BJ (cell line): ENCODE results near the gene RFC3. TPM values are rescaled to one million over a fixed set of nuclear protein-coding genes. Genes with fewer than 3 reads are reported as not detected.

Experiments used
- CTCF ChIA-PET: fragments of 350-600 bp; formaldehyde crosslinking; extraction: SDS; loops from one replicate; lab custom pipeline; 2021; ENCODE audit warnings: antibody characterized with exemption, inconsistent platforms; lab: Yijun Ruan, JAX
- POLR2A ChIA-PET: fragments of 300-600 bp; sonication (Branson Sonifier 250); formaldehyde crosslinking; extraction: SDS; loops from one replicate; lab custom pipeline; 2021; ENCODE audit warnings: antibody characterized with exemption; lab: Charles Lee
- DNase-seq: peaks from one replicate; pipeline ENCODE4 v3.0.0-alpha.2; 2011; ENCODE audit warnings: low read depth
- H3K27me3 ChIP-seq: 2 replicates; pipeline ENCODE4 v1.6.0; 2011; ENCODE audit warnings: low read length; ENCODE audit not compliant: control insufficient read depth, insufficient read depth
- H3K36me3 ChIP-seq: 2 replicates; pipeline ENCODE4 v1.5.1; 2011; ENCODE audit warnings: low read length; ENCODE audit not compliant: control insufficient read depth, insufficient read depth
- H3K4me3 ChIP-seq: 2 replicates; pipeline ENCODE4 v1.5.1; 2011; ENCODE audit warnings: low read depth, mild to moderate bottlenecking, control low read depth, low read length
- polyA plus RNA-seq: library from polyadenylated mRNA; depleted of rRNA; stranded (reverse); fragments of >200 nt; gene quantifications from 2 replicates; pipeline ENCODE4 v1.2.3, GENCODE V29; 2011
- TF ChIP-seq, protein P1 (sequence below): IDR thresholded peaks from 2 replicates; pipeline ENCODE4 v1.5.1; 2011; ENCODE audit warnings: low read depth, mild to moderate bottlenecking, control low read depth, inconsistent platforms, low read length, moderate library complexity; ENCODE audit not compliant: insufficient read depth

RFC3 gene
- polyA plus RNA-seq, 1 experiment, result 4.6 TPM

DNA sequence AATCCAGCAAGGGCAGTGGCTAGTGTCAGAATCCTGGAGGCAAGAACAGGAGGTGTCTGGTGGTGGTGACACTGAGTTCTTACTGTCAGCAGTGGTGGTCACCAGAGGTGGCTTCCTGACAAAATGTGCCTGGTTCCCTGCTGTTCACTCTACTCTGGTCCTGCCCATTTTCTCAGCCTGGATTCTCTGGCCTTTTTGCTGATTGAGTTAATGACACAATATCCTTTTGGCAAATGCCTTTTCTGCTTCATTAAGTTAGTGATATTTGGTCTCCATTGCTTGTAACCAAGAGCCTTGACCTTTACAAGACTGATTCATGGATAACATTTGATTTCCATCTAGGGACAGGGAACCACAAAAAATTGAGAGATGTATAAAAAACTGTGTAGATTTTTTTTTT, 51.1 kb downstream of the RFC3 start:
- CTCF ChIA-PET, result no interaction called here
- no peak overlapping the region for H3K4me3 ChIP-seq
- TF ChIP-seq, protein P1, sequence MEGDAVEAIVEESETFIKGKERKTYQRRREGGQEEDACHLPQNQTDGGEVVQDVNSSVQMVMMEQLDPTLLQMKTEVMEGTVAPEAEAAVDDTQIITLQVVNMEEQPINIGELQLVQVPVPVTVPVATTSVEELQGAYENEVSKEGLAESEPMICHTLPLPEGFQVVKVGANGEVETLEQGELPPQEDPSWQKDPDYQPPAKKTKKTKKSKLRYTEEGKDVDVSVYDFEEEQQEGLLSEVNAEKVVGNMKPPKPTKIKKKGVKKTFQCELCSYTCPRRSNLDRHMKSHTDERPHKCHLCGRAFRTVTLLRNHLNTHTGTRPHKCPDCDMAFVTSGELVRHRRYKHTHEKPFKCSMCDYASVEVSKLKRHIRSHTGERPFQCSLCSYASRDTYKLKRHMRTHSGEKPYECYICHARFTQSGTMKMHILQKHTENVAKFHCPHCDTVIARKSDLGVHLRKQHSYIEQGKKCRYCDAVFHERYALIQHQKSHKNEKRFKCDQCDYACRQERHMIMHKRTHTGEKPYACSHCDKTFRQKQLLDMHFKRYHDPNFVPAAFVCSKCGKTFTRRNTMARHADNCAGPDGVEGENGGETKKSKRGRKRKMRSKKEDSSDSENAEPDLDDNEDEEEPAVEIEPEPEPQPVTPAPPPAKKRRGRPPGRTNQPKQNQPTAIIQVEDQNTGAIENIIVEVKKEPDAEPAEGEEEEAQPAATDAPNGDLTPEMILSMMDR, result no peak
- DNase-seq, result no peak
- no peaks in the 10 kb centered on the region for H3K27me3 ChIP-seq
- H3K36me3 ChIP-seq, result no peaks in the 10 kb centered on the region
- POLR2A ChIA-PET, result no interaction called here

DNA sequence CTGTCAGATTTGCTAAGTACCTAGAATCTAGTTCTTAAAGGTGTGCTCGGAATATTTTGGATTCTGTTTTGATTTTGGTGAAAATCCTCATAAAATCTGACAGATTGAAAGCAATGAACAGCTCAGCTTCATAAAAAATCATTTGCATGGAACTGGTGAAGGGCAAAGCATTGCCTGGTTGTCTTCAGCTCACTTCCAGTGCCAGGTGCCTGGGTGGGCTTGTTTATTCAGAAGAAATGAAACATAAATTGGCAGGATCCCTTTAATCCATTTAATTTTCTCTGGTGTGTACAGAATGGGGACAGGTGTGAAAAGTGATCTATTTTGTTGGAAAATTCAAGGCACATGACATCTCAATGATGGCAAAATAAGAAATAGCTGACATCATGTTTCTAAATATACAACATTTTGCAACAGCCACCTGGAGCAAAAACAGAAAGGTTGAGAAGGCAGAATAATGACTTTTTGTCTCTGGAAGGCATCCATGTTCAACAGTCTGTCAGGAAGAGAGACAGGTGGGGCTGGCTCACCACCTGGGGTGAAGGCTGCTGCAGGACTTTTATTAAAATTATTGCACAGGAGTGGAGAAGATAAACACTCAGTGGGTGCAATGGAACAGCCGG, 52.2 kb downstream of the RFC3 start:
- Histone ChIP-seq H3K27me3 (no peaks in the 10 kb centered on the region), H3K36me3 (no peaks in the 10 kb centered on the region), H3K4me3 (no peak overlapping the region)
- no peak for DNase-seq
- TF ChIP-seq, protein P1, result no peak
- POLR2A ChIA-PET, result no interaction called here
- CTCF ChIA-PET, result no interaction called here

DNA sequence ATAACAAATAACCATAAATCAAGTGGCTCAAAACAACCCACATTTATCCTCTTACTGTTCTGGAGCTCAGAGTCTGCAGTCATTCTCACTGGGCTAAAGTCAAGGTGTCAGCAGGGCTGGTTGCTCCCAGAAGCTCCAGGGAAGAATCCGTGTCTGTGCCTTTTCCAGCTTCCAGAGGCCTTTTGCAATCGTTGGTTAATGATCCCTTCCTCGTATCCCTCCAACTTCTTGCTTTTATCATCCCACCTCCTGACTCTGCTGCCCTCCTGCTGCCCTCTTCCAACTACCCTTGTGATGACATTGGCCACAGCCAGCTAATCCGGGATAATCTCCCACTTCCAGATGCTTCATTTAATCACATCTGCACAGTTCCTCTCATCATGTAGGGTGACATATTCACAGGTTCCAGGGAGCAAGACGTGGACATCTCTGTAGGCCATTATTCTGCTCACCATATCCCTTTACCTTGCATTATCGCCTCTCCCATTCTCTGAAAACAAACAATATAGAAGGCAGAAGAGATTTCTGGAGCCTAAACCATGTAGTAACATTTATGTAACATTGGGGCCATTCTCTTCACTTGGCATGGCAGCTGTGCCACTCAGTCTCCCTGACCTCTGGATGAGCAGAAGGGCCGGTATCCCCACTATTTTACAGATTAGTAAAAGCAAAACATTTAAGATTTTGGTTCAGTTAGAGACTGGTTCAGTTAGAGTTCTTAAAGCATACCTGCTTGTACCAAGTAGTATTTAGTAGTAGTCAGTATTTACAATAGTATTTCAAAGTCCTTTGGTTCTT, 53.5 kb downstream of the RFC3 start:
- Histone ChIP-seq H3K27me3 (no peaks in the 10 kb centered on the region), H3K4me3 (no peak overlapping the region), H3K36me3 (no peaks in the 10 kb centered on the region)
- TF ChIP-seq, protein P1, result no peak
- ChIA-PET CTCF (interaction anchor here (0.6 kb wide), 1 partner anchor 34 kb away, joined by 3 read pairs; no protein-coding TSS in a partner anchor), POLR2A (no interaction called here)
- DNase-seq, result no peak

DNA sequence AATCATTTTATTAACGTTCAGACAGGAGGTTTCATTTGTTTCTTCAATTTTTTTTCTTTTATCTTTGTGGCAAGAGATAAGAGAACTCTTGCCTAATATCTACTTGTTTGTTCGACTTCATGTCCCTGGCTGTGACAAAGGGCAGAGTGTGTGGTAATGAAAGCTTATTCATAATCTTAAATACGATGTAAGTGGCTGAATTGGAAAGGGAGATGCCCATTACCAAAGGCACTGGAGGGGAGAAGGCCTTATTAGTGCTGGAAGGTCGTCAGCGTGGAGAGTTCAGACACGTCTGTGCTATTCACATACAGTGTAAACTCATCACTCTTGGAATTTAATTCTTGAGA, 54.0 kb downstream of the RFC3 start:
- no peaks in the 10 kb centered on the region for H3K36me3 ChIP-seq
- no peak for DNase-seq
- TF ChIP-seq, protein P1, result no peak
- CTCF ChIA-PET, result no interaction called here
- no peaks in the 10 kb centered on the region for H3K27me3 ChIP-seq
- POLR2A ChIA-PET, result no interaction called here
- no peak overlapping the region for H3K4me3 ChIP-seq

DNA sequence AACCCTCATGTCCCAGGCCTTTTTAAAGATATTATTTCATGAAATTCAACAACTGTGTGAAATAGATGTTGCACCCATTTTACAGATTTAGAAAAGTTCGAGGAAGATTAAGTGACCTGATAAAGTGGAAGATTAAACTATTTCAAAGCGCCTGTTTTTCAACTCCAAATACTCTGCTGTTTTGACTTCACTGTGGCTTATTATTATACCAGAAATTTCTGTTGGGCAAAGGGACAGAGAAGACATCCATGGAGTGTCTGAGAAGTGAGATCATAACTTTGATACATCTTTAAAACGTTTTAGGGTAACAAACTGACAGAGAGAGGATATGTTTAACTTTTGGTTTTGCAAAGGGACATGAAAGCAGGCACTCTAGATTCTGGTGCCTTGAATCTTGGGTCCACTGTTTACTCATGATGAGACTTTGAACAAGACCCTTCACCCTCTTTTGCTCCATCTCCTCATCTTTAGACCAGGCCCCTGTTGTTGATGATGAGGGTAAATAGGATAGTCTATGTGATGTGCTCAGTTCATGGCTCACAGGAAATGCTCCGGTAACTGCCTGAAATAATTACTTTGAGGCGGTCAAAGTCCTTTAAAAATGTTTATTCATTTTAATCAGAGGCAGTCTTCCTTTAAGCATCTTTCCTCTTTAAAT, 55.4 kb downstream of the RFC3 start:
- TF ChIP-seq, protein P1, result no peak
- Histone ChIP-seq H3K4me3 (no peak overlapping the region), H3K36me3 (no peaks in the 10 kb centered on the region), H3K27me3 (no peaks in the 10 kb centered on the region)
- DNase-seq, result no peak
- ChIA-PET CTCF (no interaction called here), POLR2A (no interaction called here)
